HFF-Myc (cell line): Measurements from ENCODE around the gene PLSCR2.

ENCODE experiments used
- DNase-seq: peaks from one replicate; pipeline ENCODE4 v3.0.0-alpha.2; 2011; ENCODE audit warnings: low read depth; ENCODE audit errors: extremely low read depth
- H3K4me3 ChIP-seq: replicated peaks from 2 replicates; pipeline ENCODE4 v1.5.1; 2011; ENCODE audit warnings: low read depth, mild to moderate bottlenecking, control low read depth, low read length
- TF ChIP-seq, protein P1 (sequence below): IDR thresholded peaks from 2 replicates; pipeline ENCODE4 v1.5.1; 2012; ENCODE audit warnings: mild to moderate bottlenecking, low read depth, low read length, control low read depth; ENCODE audit errors: missing control alignments

PLSCR2 gene

DNA sequence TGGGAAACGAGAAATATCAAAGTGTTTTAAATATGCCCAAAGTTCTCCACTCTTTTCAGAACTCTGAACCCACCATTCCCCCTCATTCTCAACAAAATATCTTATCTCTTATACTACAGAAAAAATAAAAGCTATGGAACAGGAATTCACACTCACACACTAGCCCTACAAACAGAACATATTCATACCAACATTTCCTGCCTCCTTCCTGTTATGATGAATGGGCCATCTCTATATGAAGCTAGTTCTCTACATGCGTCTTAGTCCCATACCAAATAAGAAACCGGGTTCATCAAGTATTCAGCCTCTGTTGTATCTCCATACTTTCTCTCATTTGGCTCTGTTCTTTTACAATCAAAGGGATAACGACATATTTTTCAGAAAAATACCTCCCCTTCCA is 72.6 kb downstream of the PLSCR2 start:
- TF ChIP-seq, protein P1, sequence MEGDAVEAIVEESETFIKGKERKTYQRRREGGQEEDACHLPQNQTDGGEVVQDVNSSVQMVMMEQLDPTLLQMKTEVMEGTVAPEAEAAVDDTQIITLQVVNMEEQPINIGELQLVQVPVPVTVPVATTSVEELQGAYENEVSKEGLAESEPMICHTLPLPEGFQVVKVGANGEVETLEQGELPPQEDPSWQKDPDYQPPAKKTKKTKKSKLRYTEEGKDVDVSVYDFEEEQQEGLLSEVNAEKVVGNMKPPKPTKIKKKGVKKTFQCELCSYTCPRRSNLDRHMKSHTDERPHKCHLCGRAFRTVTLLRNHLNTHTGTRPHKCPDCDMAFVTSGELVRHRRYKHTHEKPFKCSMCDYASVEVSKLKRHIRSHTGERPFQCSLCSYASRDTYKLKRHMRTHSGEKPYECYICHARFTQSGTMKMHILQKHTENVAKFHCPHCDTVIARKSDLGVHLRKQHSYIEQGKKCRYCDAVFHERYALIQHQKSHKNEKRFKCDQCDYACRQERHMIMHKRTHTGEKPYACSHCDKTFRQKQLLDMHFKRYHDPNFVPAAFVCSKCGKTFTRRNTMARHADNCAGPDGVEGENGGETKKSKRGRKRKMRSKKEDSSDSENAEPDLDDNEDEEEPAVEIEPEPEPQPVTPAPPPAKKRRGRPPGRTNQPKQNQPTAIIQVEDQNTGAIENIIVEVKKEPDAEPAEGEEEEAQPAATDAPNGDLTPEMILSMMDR, result no peak
- no peak for DNase-seq
- H3K4me3 ChIP-seq, result no peak overlapping the region

DNA sequence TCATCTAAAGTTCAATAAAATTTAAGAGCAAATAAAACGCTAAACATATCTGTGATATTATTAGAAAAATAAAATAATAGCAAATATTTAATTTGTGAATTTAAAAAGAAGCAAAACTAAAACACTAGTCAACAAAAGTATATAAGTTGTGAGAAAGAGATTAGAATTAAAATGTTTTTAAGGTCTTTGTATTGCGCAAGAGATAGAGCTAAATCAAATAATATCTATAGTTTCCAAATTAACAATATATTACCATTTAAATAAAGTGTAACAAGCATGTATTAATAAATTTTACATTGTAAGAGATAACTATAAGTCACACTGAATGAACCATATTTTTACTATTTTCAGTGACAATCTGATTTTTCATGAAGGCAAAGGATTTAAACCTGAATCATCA is 74.2 kb downstream of the PLSCR2 start:
- TF ChIP-seq, protein P1, result no peak
- no peak overlapping the region for H3K4me3 ChIP-seq

DNA sequence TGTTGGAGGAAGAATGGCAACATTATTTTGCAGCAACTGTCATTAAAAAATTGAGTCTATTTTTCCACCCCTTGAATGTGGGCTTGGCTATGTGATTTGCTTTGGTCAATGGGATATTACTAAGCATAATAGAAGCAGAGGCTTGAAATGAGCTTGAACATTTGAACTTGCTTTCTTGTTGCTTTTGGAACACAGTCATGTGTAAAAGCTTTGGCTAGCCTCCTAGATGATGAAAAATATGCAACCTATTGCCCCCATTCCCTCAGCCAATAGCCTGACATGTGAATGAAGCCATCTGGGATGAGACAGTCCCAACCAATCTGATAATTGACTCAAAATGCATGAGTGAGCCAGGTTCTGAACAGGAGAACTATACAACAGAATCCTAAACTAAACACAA is 78.4 kb downstream of the PLSCR2 start:
- TF ChIP-seq, protein P1, result no peak
- no peak overlapping the region for H3K4me3 ChIP-seq
- DNase-seq, result peak; percentile 5

More for the DNA sequence above, 74.2 kb downstream of the PLSCR2 start:
- DNase-seq, result no peak

DNA sequence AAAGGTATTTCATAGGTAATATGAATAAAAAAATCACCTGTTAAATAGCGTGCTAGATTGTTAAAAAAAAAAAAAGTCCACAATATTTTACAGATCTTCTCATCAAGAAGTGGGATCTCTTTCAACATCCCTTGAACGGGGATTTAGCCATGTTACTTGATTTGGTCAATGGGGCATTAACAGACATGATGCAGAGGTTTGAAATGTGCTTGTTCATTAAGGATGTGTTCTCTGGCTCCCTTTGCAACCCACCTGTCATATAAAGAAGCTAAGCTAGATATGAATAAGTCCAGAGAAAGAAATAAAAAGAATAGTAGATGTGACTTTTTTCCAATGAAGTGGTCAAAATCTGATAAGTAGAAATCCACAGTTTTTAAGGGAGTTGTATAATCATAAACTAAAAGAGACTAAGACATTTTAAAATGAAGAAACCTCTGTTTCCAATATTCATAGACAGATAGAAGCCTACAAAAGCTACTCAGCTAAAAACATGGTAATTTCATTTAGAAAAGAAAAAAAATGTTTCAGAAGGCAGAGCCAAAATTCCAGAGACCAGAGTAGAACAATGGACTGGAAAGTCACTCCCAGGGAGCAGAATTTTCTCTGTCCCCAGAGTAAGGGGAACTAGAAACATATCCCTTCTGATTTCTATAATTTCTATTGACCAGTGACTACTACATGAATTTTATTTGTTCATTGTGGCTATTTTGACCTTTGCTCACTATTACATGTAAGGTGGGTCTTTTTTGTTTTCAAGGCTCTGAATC is 79.2 kb downstream of the PLSCR2 start:
- DNase-seq, result no peak
- TF ChIP-seq, protein P1, result no peak
- no peak overlapping the region for H3K4me3 ChIP-seq

DNA sequence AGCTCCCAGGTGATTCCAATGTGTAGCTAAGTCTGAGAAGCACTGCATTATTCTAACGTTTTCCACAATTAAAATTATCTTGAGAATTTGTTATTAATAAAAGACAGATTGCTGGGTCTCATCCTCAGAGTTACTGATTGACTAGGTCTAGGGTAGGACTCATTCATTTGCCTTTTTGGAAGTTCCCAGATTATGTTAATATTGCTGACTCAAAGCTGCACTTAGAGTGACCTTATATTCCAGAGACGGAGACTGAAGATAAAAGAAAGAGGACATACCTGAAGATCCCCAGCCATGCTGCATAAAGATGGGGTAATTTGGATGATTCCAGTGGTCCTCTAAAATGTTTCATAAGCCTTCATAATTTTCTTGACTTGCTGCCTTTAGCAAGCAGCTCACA is 81.8 kb downstream of the PLSCR2 start:
- DNase-seq, result no peak
- no peak overlapping the region for H3K4me3 ChIP-seq
- TF ChIP-seq, protein P1, result no peak

DNA sequence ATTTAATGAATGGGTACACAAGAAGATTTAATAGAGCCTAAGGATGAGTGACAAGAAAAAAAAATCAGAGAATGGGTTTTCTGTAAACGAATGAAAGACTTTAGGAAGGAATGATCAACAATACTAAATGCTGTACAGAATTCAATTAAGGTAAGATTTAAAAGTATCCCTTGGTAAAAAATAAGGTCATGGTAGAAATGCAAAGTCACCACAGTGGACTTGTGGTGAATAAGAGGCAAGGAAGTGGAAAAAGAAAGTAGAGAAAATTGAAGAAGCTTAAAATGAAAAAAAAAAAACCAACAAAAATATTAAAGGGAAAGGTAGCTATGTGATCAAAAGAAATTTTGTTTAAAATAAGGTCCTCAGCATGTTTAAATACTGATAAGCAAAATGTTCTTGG is 82.4 kb downstream of the PLSCR2 start:
- DNase-seq, result no peak
- TF ChIP-seq, protein P1, result no peak
- H3K4me3 ChIP-seq, result no peak overlapping the region

DNA sequence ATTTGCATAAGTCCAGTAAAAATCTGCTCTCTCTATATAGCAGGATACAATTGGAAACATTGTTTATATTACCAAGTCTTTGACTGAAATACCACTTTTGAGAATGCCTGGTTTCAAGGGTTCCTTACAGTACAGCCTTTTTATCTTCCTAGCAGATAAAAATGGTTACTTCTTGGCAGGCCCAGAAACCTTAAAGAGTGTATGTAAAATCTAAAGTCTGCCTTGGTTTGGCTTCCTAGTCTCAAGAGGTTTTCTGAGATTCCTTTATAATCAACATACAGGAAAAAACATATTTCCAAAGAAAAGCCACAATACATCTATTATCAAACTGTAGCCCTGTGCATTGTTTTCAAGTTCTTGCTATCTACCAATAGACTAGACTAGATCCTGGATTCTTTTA is 84.6 kb downstream of the PLSCR2 start:
- DNase-seq, result no peak
- TF ChIP-seq, protein P1, result no peak
- H3K4me3 ChIP-seq, result no peak overlapping the region
